Lung (tissue), 16 donors: ENCODE measurements around the gene ACRBP. TPM values are rescaled to one million over a fixed set of nuclear protein-coding genes. Genes with fewer than 3 reads are reported as not detected.
A peak's percentile ranks its signal among the peaks of the same experiment; 100 is the strongest.

ENCODE experiments used
- ATAC-seq: fragments of 200-7000 bp; cut with Tn5 transposase; one replicate; pipeline ENCODE4 v1.9.1; 2020; ENCODE audit warnings: moderate number of reproducible peaks; ENCODE audit not compliant: insufficient read depth, low FRiP score
- DNase-seq, 3 donors: peaks; one replicate each; pipeline ENCODE4 v3.0.0-alpha.2; 2013 to 2017
- H3K27ac ChIP-seq, 2 donors: one replicate each; pipeline ENCODE4 v1.5.1; 2013; ENCODE audit warnings: mild to moderate bottlenecking in 2 of 2, moderate library complexity in 2 of 2, control low read depth in 1 of 2, inconsistent platforms in 1 of 2, low read depth in 1 of 2, low read length in 1 of 2
- H3K27me3 ChIP-seq, 3 donors: one replicate each; pipeline ENCODE4 v1.5.1; 2013; ENCODE audit warnings: low read length in 2 of 3; ENCODE audit not compliant: control insufficient read depth in 3 of 3, insufficient read depth in 3 of 3
- H3K36me3 ChIP-seq, 4 donors: one replicate each; pipeline ENCODE4 v1.5.1; 2013; ENCODE audit warnings: low read length in 4 of 4, mild to moderate bottlenecking in 1 of 4, moderate library complexity in 1 of 4; ENCODE audit not compliant: control insufficient read depth in 4 of 4, insufficient read depth in 4 of 4
- H3K4me1 ChIP-seq, 5 donors: one replicate each; pipeline ENCODE4 v1.5.1; 2013; ENCODE audit warnings: low read length in 5 of 5, mild to moderate bottlenecking in 2 of 5, moderate library complexity in 1 of 5; ENCODE audit not compliant: control insufficient read depth in 5 of 5, insufficient read depth in 5 of 5
- H3K4me3 ChIP-seq: one replicate; pipeline ENCODE4 v1.5.1; 2013; ENCODE audit warnings: mild to moderate bottlenecking, control low read depth, moderate library complexity
- H3K9ac ChIP-seq, 2 donors: one replicate each; pipeline ENCODE4 v1.5.1; 2013; ENCODE audit warnings: low read length in 2 of 2, control low read depth in 1 of 2; ENCODE audit not compliant: insufficient read depth in 1 of 2
- H3K9me3 ChIP-seq, 4 donors: one replicate each; pipeline ENCODE4 v1.5.1; 2013; ENCODE audit warnings: low read length in 3 of 4, mild to moderate bottlenecking in 1 of 4, moderate library complexity in 1 of 4; ENCODE audit not compliant: control insufficient read depth in 4 of 4, insufficient read depth in 3 of 4
- WGBS, 2 donors: extraction: QIAGEN DNeasy Blood & Tissue Kit; methylation state at CpG; one replicate each; pipeline ENCODE4 v1.1.7; 2013; 5-methylcytosine and 5-hydroxymethylcytosine counted together
- long read RNA-seq, 5 donors: transcript quantifications; one replicate each; lab custom pipeline, GENCODE V29; 2026
- polyA plus RNA-seq, 2 donors: library from polyadenylated mRNA; stranded (reverse); fragments of 200-250 nt; gene quantifications; one replicate each; pipeline ENCODE4 v1.2.1, GENCODE V29; 2013
- total RNA-seq, 2 donors: library from RNA; depleted of rRNA in 1 of 2; stranded (reverse); fragments of >200 nt in 1 of 2; gene quantifications; one replicate each; pipeline ENCODE4 v1.2.1, GENCODE V29; 2014 to 2021
- TF ChIP-seq, protein P1 (sequence below): IDR thresholded peaks from 2 replicates; pipeline ENCODE4 v1.5.1; 2012; ENCODE audit warnings: mild to moderate bottlenecking; ENCODE audit errors: control extremely low read depth, extremely low read depth
- donor health status: control.
- donor health status: control.
- donor health status: Bipolar disorder and iron deficiency.
- donor health status: healthy.
- donor health status: DM: yes; HTN: yes; CAD: no.

Gene ACRBP
- 1 to 10 TPM; 1.6 to 6.1 TPM for total RNA-seq
- polyA plus RNA-seq = 1 to 10 TPM in 1 of 2 donors, under 1 TPM in 1; 0.93 to 8.7 TPM
- long read RNA-seq, donor 1 = 0 reads
- long read RNA-seq, donor 2 = 0 reads
- long read RNA-seq, donor 3, partial matches to known transcripts = 0 of 1 reads
- long read RNA-seq, donor 3, other reads (novel, unspliced or antisense) = 0 of 1 reads
- long read RNA-seq, donor 4, partial matches to known transcripts = 0 of 2 reads
- long read RNA-seq, donor 4, other reads (novel, unspliced or antisense) = 0 of 2 reads
- long read RNA-seq, donor 5, partial matches to known transcripts = 0 of 3 reads
- long read RNA-seq, donor 5, other reads (novel, unspliced or antisense) = 0 of 3 reads

DNA sequence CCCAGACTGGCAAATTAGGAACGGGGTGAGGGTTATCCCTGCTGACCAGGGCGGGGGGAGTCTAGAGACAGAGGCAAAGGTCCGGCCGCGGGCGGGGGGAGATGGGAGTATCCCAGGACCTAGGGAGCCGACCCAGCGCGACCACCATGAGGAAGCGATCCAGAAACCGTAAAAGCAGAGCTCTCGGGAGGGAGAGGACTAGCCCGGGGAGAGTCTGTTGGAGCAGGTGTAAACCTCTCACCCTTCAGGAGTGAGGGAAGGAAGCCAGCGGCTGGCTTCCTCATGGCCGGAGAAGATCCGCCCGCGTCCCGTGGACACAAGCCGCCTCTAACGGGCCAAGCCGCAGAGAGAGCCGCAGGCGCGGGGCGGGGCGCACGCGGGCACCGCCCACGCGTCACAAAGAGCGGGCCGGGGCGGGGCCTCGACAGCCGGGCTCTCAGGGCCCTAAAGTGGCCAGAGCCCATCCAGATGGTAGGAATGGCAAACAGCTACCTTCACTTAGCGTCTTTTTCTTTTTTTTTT is at the start of gene ACRBP:
Gene ACRBP, minus strand, starts transcription at position 350 of the 522 bp plus-strand sequence. Its CDS starts 66 bp downstream, at position 284.
- peaks cover 0 to 3% (median 0%) of the 10 kb centered on the region in 4 donors for H3K9me3 ChIP-seq
- H3K4me1 ChIP-seq = peaks cover 0 to 8% (median 7%) of the 10 kb centered on the region in 5 donors
- 1 to 13% methylated on average over 38 of the region's 38 CpGs for WGBS, 2 donors
- DNase-seq = peak; percentile 65 to 69 (median 68)
- H3K9ac ChIP-seq = no peak within 1 kb of the TSS
- TF ChIP-seq, protein P1, sequence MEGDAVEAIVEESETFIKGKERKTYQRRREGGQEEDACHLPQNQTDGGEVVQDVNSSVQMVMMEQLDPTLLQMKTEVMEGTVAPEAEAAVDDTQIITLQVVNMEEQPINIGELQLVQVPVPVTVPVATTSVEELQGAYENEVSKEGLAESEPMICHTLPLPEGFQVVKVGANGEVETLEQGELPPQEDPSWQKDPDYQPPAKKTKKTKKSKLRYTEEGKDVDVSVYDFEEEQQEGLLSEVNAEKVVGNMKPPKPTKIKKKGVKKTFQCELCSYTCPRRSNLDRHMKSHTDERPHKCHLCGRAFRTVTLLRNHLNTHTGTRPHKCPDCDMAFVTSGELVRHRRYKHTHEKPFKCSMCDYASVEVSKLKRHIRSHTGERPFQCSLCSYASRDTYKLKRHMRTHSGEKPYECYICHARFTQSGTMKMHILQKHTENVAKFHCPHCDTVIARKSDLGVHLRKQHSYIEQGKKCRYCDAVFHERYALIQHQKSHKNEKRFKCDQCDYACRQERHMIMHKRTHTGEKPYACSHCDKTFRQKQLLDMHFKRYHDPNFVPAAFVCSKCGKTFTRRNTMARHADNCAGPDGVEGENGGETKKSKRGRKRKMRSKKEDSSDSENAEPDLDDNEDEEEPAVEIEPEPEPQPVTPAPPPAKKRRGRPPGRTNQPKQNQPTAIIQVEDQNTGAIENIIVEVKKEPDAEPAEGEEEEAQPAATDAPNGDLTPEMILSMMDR = no peak
- H3K27ac ChIP-seq = peak within 1 kb of the TSS; percentile 12 to 37
- peaks cover 6 to 21% (median 16%) of the 10 kb centered on the region in 4 donors for H3K36me3 ChIP-seq
- peak; percentile 91 for ATAC-seq
- H3K27me3 ChIP-seq = no peaks in the 10 kb centered on the region
- peak within 1 kb of the TSS; percentile 22 for H3K4me3 ChIP-seq

DNA sequence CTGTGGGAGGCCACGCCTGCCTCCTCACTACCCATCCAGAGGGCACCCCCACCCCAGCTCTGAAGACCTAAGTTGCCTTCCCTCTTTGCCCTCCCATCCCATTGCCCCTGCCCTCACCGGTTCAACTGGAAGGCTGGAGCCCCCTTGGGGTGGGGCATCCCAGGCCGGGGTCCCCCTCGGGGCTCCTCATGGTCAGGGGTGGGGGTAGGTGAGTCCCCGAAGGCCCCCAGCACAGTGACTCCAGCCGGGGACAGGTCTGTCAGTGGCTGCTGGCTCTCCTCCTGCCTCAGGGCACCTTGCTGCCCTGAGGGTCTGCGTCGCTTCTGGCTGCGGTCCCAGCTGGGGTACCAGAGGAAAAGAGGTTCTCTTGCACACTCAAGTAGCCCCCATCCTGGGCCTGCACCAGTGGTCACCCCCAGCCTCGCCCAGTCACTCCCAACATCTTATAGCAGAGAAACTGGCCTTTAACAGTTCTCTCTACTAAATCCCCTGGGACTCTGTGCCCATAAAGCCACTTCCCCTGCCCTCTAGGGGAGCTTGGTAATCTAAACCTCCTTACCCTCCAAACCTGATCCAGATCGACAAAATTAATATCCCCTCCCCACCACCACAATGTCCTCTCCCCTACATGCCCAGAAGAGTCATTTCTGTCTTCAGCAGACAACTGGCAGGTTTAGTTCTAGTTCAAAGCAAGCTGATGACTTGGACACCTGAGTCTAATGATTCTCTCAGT is 48.2 kb upstream of the ACRBP start:
- TF ChIP-seq, protein P1 = no peak
- Histone ChIP-seq H3K27me3 (peaks cover 0 to 7% (median 6%) of the 10 kb centered on the region in 3 donors), H3K36me3 (no peaks in the 10 kb centered on the region), H3K4me1 (peaks cover 0 to 12% (median 5%) of the 10 kb centered on the region in 5 donors), H3K27ac (no peak overlapping the region), H3K9ac (no peak overlapping the region), H3K9me3 (no peaks in the 10 kb centered on the region), H3K4me3 (no peak overlapping the region)
- ATAC-seq (no peak), DNase-seq (no peak)
- 78 to 88% methylated on average over 11 of the region's 11 CpGs for WGBS, 2 donors

DNA sequence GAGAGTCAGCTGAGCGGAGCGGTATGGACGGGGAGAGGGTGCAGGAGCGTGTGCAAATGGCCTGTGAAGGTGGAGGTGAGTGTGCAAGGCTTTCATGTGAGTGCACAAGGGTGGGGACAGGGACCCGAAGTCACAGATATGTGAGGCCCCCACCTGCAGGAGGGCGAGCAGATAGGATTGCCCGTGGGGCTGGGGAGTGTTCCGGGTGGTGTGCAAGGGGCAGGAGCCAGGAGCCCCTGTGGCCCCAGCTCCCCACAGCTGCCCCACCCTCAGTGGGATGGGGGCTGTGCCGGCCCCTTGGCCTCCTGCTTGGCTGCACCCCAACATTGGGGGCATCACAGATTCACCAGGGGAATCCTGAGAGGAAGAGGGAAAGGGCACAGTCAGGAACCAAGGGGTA is 47.5 kb upstream of the ACRBP start:
- no peak for DNase-seq
- peaks cover 0 to 6% (median 5%) of the 10 kb centered on the region in 3 donors for H3K27me3 ChIP-seq
- H3K27ac ChIP-seq = no peak overlapping the region
- TF ChIP-seq, protein P1 = no peak
- no peak overlapping the region for H3K4me3 ChIP-seq
- no peaks in the 10 kb centered on the region for H3K9me3 ChIP-seq
- H3K4me1 ChIP-seq = peaks cover 0 to 19% (median 1%) of the 10 kb centered on the region in 5 donors
- H3K9ac ChIP-seq = no peak overlapping the region
- no peak for ATAC-seq
- no peaks in the 10 kb centered on the region for H3K36me3 ChIP-seq
- WGBS, 2 donors = 83 to 90% methylated on average over 9 of the region's 9 CpGs
